GM21390 (cell line): ENCODE results near the gene DMXL2.
"Not testable (repeated sequence)": the region's sequence is repeated elsewhere in the genome, so short reads cannot be mapped to it uniquely, and the experiment has no call there.

Experiments
- ATAC-seq: cut with Tn5 transposase; IDR thresholded peaks from one replicate; pipeline ENCODE4 v1.9.1; 2021; ENCODE audit not compliant: unreplicated experiment

Gene DMXL2

GRCh38 chr15:51424780-51425179 lies 197.8 kb downstream of the DMXL2 start:
- no peak for ATAC-seq

- not testable (repeated sequence) for ATAC-seq
Observed at GRCh38 chr15:51423040-51423439, 199.5 kb downstream of the DMXL2 start.

GRCh38 chr15:51416129-51416528 lies 206.4 kb downstream of the DMXL2 start:
- ATAC-seq: no peak

GRCh38 chr15:51414256-51414860 lies 208.2 kb downstream of the DMXL2 start:
- ATAC-seq: no peak

- no peak for ATAC-seq
Observed at GRCh38 chr15:51405693-51406523, 216.7 kb downstream of the DMXL2 start.

- ATAC-seq: no peak
Observed at GRCh38 chr15:51403946-51404695, 218.4 kb downstream of the DMXL2 start.

GRCh38 chr15:51403072-51403878 lies 219.3 kb downstream of the DMXL2 start:
- ATAC-seq: no peak

GRCh38 chr15:51401872-51402517 lies 220.6 kb downstream of the DMXL2 start:
- no peak for ATAC-seq

GRCh38 chr15:51401051-51401780 lies 221.4 kb downstream of the DMXL2 start:
- ATAC-seq: no peak

- ATAC-seq: no peak
Observed at GRCh38 chr15:51398626-51399025, 223.9 kb downstream of the DMXL2 start.
